Measurements from ENCODE around the gene PLOD3.

- no peak for TF ChIP-seq CTCF (IDR thresholded peaks at IDR 0.05; ENCODE audit: low read length)
- TF ChIP-seq EZH2 (IDR thresholded peaks at IDR 0.05; ENCODE audit: borderline replicate concordance, low read length), result no peak
These were observed 20.1 kb upstream of the PLOD3 start, which contains the start of gene CLDN15 for GRCh38 chr7:101237206-101238067.
